Uterus (tissue), 4 donors: ENCODE results near the gene BICRA. TPM values are rescaled to one million over a fixed set of nuclear protein-coding genes. Genes with fewer than 3 reads are reported as not detected.
A peak's percentile ranks its signal among the peaks of the same experiment; 100 is the strongest.

Experiments used
- DNase-seq, 2 donors: peaks; one replicate each; pipeline ENCODE4 v3.0.0-alpha.2; 2019 to 2020
- H3K27ac ChIP-seq, 2 donors: fragments of 200-600 bp; sonication (generic); 1 replicate in 1 of 2; 2 replicates in 1 of 2; pipeline ENCODE4 v1.5.1; 2016 to 2018
- H3K27me3 ChIP-seq, 2 donors: fragments of 200-600 bp; sonication (generic); one replicate each; pipeline ENCODE4 v1.5.1; 2018 to 2019; ENCODE audit warnings: control low read depth in 1 of 2
- H3K36me3 ChIP-seq, 2 donors: fragments of 200-600 bp; sonication (generic); one replicate each; pipeline ENCODE4 v1.5.1; 2019; ENCODE audit warnings: control low read depth in 1 of 2
- H3K4me1 ChIP-seq, 2 donors: fragments of 200-600 bp; sonication (generic); one replicate each; pipeline ENCODE4 v1.5.1; 2018 to 2019; ENCODE audit warnings: control low read depth in 1 of 2
- H3K4me3 ChIP-seq, 2 donors: fragments of 200-600 bp; sonication (generic); 1 replicate in 1 of 2; 2 replicates in 1 of 2; pipeline ENCODE4 v1.5.1; 2018 to 2019; ENCODE audit warnings: mild to moderate bottlenecking in 1 of 2
- H3K9me3 ChIP-seq, 2 donors: fragments of 200-600 bp; sonication (generic); one replicate each; pipeline ENCODE4 v1.5.1; 2019; ENCODE audit warnings: control low read depth in 1 of 2
- CTCF ChIP-seq, 4 experiments: fragments of 200-600 bp in 2 of 4; fragments of 450-650 bp in 2 of 4; sonication (generic) in 2 of 4; IDR thresholded peaks; one replicate each; pipeline ENCODE4 v1.5.1; 2016 to 2019; ENCODE audit warnings: antibody characterized with exemption in 4 of 4, mild to moderate bottlenecking in 2 of 4, moderate library complexity in 1 of 4
- POLR2A ChIP-seq, 2 donors: fragments of 450-650 bp; IDR thresholded peaks; one replicate each; pipeline ENCODE4 v1.6.1; 2016; ENCODE audit warnings: antibody characterized with exemption in 2 of 2, mild to moderate bottlenecking in 1 of 2, moderate library complexity in 1 of 2
- intact Hi-C: fragments of 100-400 bp; cut with DNase I; formaldehyde crosslinking; loops from one replicate; pipeline ENCODE4 v1.15.1; 2023; ENCODE audit warnings: low total_unique reads
- total RNA-seq, 4 donors: library from RNA; depleted of rRNA in 3 of 4; stranded (reverse); fragments of >200 nt in 3 of 4; gene quantifications; one replicate each; pipeline versions ENCODE4 v1.1.0 to v1.2.4, GENCODE V29; 2014 to 2023
- donor health status: DM: yes; HTN: yes; CAD: no.

The BICRA gene
- total RNA-seq, 4 donors from 2014 or later = 2.0 to 28.1 (median 20.5) TPM

DNA sequence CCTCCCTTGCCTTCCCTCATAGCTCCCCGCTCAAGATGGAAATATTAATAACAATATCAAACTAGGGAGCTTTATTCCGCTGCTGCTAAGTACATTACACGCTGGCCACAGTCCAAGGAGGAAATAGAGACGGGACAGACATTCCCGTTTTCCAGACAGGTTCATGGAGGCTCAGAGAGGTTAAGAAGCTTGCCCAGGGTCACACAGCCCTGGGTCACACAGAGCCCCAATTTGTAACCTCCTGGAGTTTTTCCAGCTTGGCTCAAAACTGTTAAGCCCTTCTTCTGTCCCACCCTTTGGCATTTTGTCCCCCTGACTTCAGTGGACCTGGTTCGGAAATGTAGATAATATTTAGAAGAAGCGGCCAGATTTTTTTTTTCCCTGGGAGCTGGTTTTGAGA, 2.0 kb downstream of the BICRA start:
- Histone ChIP-seq H3K4me1 (peaks cover 12 to 15% of the 10 kb centered on the region in 2 donors), H3K27ac (peak overlapping the region; percentile 93 to 94)
- intact Hi-C loops = no loop called here

GRCh38 chr19:47613165-47614020, 4.5 kb downstream of the BICRA start:
- peak overlapping the region; percentile 70 to 72 for H3K27ac ChIP-seq
- H3K27me3 ChIP-seq = no peaks in the 10 kb centered on the region
- DNase-seq = peak in 1 of 2 donors; percentile 43
- no peaks in the 10 kb centered on the region for H3K9me3 ChIP-seq
- TF ChIP-seq POLR2A (IDR thresholded peaks at IDR 0.05) = no peak
- no peak for TF ChIP-seq CTCF (IDR thresholded peaks at IDR 0.05)
- intact Hi-C loops = no loop called here
- H3K4me3 ChIP-seq = no peak overlapping the region
- H3K36me3 ChIP-seq = no peaks in the 10 kb centered on the region
- peaks cover 13 to 15% of the 10 kb centered on the region in 2 donors for H3K4me1 ChIP-seq

More for the DNA sequence above, 2.0 kb downstream of the BICRA start:
- Histone ChIP-seq H3K27me3 (no peaks in the 10 kb centered on the region), H3K36me3 (no peaks in the 10 kb centered on the region), H3K9me3 (no peaks in the 10 kb centered on the region), H3K4me3 (peak overlapping the region; percentile 80 to 96)
- no peak for TF ChIP-seq POLR2A (IDR thresholded peaks at IDR 0.05)
- TF ChIP-seq CTCF (IDR thresholded peaks at IDR 0.05) = no peak
- no peak for DNase-seq

DNA sequence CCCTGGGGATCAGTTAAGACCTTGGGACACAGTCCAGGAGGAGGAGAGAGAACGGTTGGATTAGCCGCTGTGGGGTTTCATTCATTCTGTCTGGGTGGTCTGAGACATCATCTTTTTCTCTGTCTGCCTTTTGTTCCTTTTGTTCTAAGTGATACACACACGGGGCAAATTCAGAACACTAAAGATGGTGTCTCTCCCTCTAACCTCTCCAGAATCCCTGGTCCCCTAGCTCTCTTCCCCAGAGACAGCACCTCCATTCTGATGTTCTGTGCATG, 5.0 kb downstream of the BICRA start:
- H3K4me3 ChIP-seq = no peak overlapping the region
- no peak for DNase-seq
- H3K27me3 ChIP-seq = no peaks in the 10 kb centered on the region
- intact Hi-C loops = no loop called here
- no peaks in the 10 kb centered on the region for H3K9me3 ChIP-seq
- no peaks in the 10 kb centered on the region for H3K36me3 ChIP-seq
- TF ChIP-seq POLR2A (IDR thresholded peaks at IDR 0.05) (no peak), CTCF (IDR thresholded peaks at IDR 0.05) (no peak)
- H3K4me1 ChIP-seq = peaks cover 15 to 18% of the 10 kb centered on the region in 2 donors
- H3K27ac ChIP-seq = peak overlapping the region; percentile 70 to 72

GRCh38 chr19:47614559-47614958, 5.6 kb downstream of the BICRA start:
- DNase-seq = no peak
- TF ChIP-seq POLR2A (IDR thresholded peaks at IDR 0.05) (no peak), CTCF (IDR thresholded peaks at IDR 0.05) (no peak)
- H3K9me3 ChIP-seq = no peaks in the 10 kb centered on the region
- H3K36me3 ChIP-seq = no peaks in the 10 kb centered on the region
- intact Hi-C loops = no loop called here
- H3K27me3 ChIP-seq = no peaks in the 10 kb centered on the region
- H3K4me3 ChIP-seq = no peak overlapping the region
- no peak overlapping the region for H3K27ac ChIP-seq
- H3K4me1 ChIP-seq = peaks cover 15 to 18% of the 10 kb centered on the region in 2 donors

DNA sequence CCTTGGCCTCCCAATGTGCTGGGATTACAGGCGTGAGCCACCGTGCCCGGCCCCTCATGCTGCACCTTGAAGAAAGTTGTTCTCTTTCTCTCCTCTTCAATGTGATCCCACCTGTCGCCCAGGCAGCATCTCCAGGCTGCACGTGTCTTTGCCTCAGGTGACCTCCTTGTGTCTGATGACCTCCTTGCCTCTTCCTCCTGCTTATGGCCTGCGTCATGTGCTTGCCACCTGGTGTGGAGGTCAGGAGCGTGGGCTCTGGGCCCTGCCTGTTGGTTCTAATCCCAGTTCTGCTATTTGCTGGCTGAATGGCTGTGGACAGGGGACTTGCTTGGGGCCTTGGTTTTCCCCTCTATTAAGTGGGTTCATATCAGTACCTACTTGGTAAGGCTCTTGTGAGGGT, 6.3 kb downstream of the BICRA start:
- TF ChIP-seq CTCF (IDR thresholded peaks at IDR 0.05) = no peak
- TF ChIP-seq POLR2A (IDR thresholded peaks at IDR 0.05) = no peak
- intact Hi-C loops = no loop called here
- Histone ChIP-seq H3K36me3 (no peaks in the 10 kb centered on the region), H3K27me3 (no peaks in the 10 kb centered on the region), H3K27ac (no peak overlapping the region), H3K9me3 (no peaks in the 10 kb centered on the region), H3K4me3 (no peak overlapping the region), H3K4me1 (peaks cover 15 to 18% of the 10 kb centered on the region in 2 donors)
- DNase-seq = no peak
